Kidney epithelial cell (primary cell): ENCODE results near the gene WEE2. TPM values are rescaled to one million over a fixed set of nuclear protein-coding genes. Genes with fewer than 3 reads are reported as not detected.
"Not testable (repeated sequence)": the region's sequence is repeated elsewhere in the genome, so short reads cannot be mapped to it uniquely, and the experiment has no call there.

Experiments used
- DNase-seq: peaks from one replicate; pipeline ENCODE4 v3.0.0-alpha.2; 2010; ENCODE audit warnings: low read depth
- H3K27me3 ChIP-seq: 2 replicates; pipeline ENCODE4 v1.6.0; 2011; ENCODE audit warnings: low read length; ENCODE audit not compliant: control insufficient read depth, insufficient read depth
- H3K36me3 ChIP-seq: 2 replicates; pipeline ENCODE4 v1.5.1; 2011; ENCODE audit warnings: low read length; ENCODE audit not compliant: control insufficient read depth, insufficient read depth
- H3K4me3 ChIP-seq: 2 replicates; pipeline ENCODE4 v1.5.1; 2011; ENCODE audit warnings: low read depth, mild to moderate bottlenecking, control low read depth, low read length
- CTCF ChIP-seq: IDR thresholded peaks from 2 replicates; pipeline ENCODE4 v1.5.1; 2011; ENCODE audit warnings: mild to moderate bottlenecking, moderate library complexity, low read length, control low read depth, inconsistent platforms; ENCODE audit not compliant: insufficient read depth, poor library complexity, severe bottlenecking
- total RNA-seq: library from RNA; depleted of rRNA; stranded (reverse); fragments of >200 nt; gene quantifications from 2 replicates; pipeline ENCODE4 v1.2.3, GENCODE V29; 2015

The WEE2 gene
- total RNA-seq, 1 donor from 2014 or later = not detected

DNA sequence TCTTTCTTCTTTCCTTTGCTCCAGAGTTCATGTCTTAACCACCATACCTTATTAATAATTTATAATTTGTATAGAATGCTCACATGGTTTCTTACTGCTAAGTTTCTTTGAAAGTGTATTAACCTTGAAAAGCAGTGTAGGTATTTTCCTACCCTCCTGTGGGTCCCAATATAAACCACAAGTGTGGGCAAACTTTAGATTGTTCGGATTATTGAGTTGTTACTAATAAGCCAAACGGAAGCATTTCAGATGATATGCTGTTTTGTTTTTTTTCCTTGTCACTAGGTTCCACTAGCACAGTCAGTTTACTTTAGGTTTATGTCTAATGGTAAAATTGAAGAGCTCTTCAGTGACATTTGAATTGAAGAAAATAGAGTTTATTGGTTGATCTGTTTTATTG, 40.2 kb downstream of the WEE2 start:
- TF ChIP-seq CTCF = no peak
- Histone ChIP-seq H3K4me3 (no peak overlapping the region), H3K27me3 (no peaks in the 10 kb centered on the region), H3K36me3 (peaks cover 2% of the 10 kb centered on the region)
- DNase-seq = no peak

DNA sequence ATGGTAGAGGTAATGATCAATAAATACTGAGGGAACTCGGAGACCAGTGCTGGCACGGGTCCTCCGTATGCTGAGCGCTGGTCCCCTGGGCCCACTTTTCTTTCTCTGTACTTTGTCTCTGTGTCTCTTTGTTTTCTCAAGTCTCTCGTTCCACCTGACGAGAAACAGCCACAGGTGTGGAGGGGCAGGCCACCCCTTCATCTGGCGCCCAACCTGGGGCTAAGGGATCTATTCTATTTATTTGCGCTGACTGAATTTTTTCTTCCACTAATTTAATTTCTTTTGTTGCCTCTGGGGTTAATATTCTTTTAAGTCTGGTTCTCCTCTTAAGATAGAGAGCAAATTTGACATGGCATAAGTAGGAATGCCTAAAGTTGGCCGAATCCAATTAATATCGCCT, 43.8 kb downstream of the WEE2 start:
- H3K4me3 ChIP-seq, H3K36me3 ChIP-seq, H3K27me3 ChIP-seq, DNase-seq: not testable (repeated sequence)

DNA sequence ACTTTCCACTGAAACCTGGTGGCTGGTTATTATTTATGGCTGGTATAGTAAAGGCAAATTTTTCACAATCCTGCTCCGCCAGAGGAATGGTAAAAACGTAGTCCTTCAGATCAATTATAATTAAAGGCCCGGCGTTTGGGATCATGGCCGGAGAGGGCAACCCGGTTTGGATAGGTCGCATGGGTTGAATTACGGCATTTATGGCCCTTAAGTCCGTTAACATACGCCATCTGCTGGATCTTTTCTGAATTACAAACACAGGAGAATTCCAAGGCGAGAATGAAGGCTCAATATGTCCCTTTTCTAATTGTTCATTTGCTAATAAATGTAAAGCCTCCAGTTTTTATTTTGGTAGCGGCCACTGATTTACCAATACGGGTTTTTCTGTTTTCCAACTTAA, 44.5 kb downstream of the WEE2 start:
- no peak for DNase-seq
- Histone ChIP-seq H3K27me3 (no peaks in the 10 kb centered on the region), H3K36me3 (peaks cover 2% of the 10 kb centered on the region), H3K4me3 (no peak overlapping the region)
- peak; percentile 20 for TF ChIP-seq CTCF

DNA sequence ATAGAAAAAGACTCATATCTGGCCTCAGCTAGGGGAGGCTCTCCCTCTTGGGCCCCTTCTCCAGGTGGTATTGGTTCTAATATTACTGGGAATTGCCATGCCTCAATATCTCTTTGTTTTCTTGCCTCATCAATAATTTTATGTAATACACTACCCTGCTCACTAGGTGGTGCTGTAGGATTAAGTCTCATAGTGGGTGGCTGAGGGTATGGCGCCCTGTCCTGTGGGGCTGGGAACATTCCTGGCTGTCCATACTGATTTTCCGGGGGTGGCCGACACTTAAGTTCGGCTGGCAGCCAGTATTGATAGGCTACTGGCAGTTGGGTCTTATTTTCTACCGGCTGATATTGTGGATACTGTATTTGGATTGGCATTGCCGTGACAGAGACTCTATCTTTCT, 46.8 kb downstream of the WEE2 start:
- no peaks in the 10 kb centered on the region for H3K27me3 ChIP-seq
- H3K4me3 ChIP-seq = no peak overlapping the region
- H3K36me3 ChIP-seq = peaks cover 2% of the 10 kb centered on the region
- DNase-seq = no peak
- TF ChIP-seq CTCF = peak; percentile 34

GRCh38 chr7:141763797-141764196, 55.6 kb downstream of the WEE2 start, which contains the start of gene TAS2R3:
TSS of gene TAS2R3 (plus strand) at chr7:141764097. CDS start at chr7:141764159, 62 bp downstream.
- Histone ChIP-seq H3K36me3 (no peaks in the 10 kb centered on the region), H3K4me3 (no peak within 1 kb of the TSS), H3K27me3 (no peaks in the 10 kb centered on the region)
- no peak for TF ChIP-seq CTCF
- DNase-seq = no peak

DNA sequence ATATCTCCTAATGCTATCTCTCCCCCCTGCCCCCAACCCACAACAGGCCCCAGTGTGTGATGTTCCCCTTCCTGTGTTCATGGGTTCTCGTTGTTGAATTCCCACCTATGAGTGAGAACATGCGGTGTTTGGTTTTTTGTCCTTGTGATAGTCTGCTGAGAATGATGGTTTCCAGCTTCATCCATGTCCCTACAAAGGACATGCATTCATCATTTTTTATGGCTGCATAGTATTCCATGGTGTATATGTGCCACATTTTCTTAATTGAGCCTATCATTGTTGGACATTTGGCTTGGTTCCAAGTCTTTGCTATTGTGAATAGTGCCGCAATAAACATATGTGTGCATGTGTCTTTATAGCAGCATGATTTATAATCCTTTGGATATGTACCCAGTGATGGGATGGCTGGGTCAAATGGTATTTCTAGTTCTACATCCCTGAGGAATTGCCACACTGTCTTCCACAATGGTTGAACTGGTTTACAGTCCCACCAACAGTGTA, 62.0 kb downstream of the WEE2 start:
- not testable (repeated sequence) for H3K4me3 ChIP-seq, H3K36me3 ChIP-seq, H3K27me3 ChIP-seq, DNase-seq

GRCh38 chr7:141776374-141776773, 68.2 kb downstream of the WEE2 start, which contains the start of gene TAS2R4:
TSS of gene TAS2R4 (plus strand) at chr7:141776674. CDS start at chr7:141778489, 1,815 bp downstream.
- H3K27me3 ChIP-seq = no peaks in the 10 kb centered on the region
- no peak for TF ChIP-seq CTCF
- DNase-seq = no peak

More at GRCh38 chr7:141776374-141776773, 68.2 kb downstream of the WEE2 start, which contains the start of gene TAS2R4:
- Histone ChIP-seq H3K36me3 (no peaks in the 10 kb centered on the region), H3K4me3 (no peak within 1 kb of the TSS)
